OCI-LY7 (cell line): ENCODE data around the gene CTPS1.

Source experiments
- CTCF ChIP-seq: fragments of 200-600 bp; sonication (generic); conservative IDR thresholded peaks from 2 replicates; pipeline ENCODE4 v1.5.1; 2014; ENCODE audit warnings: mild to moderate bottlenecking, antibody characterized with exemption, low read length, moderate library complexity, mixed read lengths
- EZH2phosphoT487 ChIP-seq: fragments of 200-600 bp; sonication (generic); IDR thresholded peaks from 2 replicates; pipeline ENCODE4 v1.6.1; 2018; ENCODE audit warnings: low read depth, borderline replicate concordance, mild to moderate bottlenecking, mixed run types, antibody characterized with exemption, low read length, moderate library complexity, mixed read lengths

DNA sequence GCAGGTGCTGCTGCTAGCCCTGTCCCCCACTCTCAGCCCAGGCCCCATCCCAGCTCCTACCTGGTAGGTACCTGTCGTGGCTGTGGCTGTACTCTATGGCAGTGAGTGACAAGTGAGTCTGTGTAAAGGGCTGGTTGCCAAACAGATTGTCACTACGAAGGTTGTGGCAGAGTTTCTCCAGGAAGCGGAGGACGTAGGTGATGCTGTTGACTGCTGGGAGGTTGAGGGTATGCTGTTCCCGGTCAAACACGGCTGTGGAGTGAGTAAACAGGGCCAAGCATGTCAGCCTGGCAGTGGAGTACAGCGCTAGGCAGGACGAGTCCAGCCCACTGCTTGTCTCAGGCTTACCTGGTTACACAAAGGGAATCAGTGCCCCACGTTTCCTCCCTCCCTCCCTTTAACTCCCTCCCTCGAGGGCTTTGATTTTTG lies 66.9 kb downstream of the CTPS1 start:
- no peak for TF ChIP-seq CTCF
- no peak for TF ChIP-seq EZH2phosphoT487
